Hepatocyte (in vitro differentiated cells): Measurements from ENCODE around the gene RAB1B. TPM values are rescaled to one million over a fixed set of nuclear protein-coding genes. Genes with fewer than 3 reads are reported as not detected.

ENCODE experiments used
- DNase-seq: peaks from one replicate; pipeline ENCODE4 v3.0.0-alpha.2; 2016; ENCODE audit warnings: low spot score
- H2AFZ ChIP-seq: fragments of 200-600 bp; sonication (generic); 2 replicates; pipeline ENCODE4 v1.6.0; 2016; ENCODE audit warnings: antibody characterized with exemption, mild to moderate bottlenecking
- H3K27ac ChIP-seq: fragments of 200-600 bp; sonication (generic); 2 replicates; pipeline ENCODE4 v1.5.1; 2016; ENCODE audit warnings: mild to moderate bottlenecking
- H3K27me3 ChIP-seq: fragments of 200-600 bp; sonication (generic); 2 replicates; pipeline ENCODE4 v1.6.1; 2016
- H3K36me3 ChIP-seq: fragments of 200-600 bp; sonication (generic); replicated peaks from 2 replicates; pipeline ENCODE4 v1.5.1; 2016; ENCODE audit warnings: low read depth; ENCODE audit not compliant: insufficient read depth
- H3K4me1 ChIP-seq: fragments of 200-600 bp; sonication (generic); 2 replicates; pipeline ENCODE4 v1.5.1; 2016; ENCODE audit warnings: mild to moderate bottlenecking, moderate library complexity; ENCODE audit not compliant: insufficient read depth
- H3K4me2 ChIP-seq: fragments of 200-600 bp; sonication (generic); 2 replicates; pipeline ENCODE4 v1.6.0; 2016
- H3K4me3 ChIP-seq: fragments of 200-600 bp; sonication (generic); 2 replicates; pipeline ENCODE4 v1.5.1; 2016; ENCODE audit warnings: mild to moderate bottlenecking
- H3K79me2 ChIP-seq: fragments of 200-600 bp; sonication (generic); 2 replicates; pipeline ENCODE4 v1.6.0; 2017; ENCODE audit warnings: mild to moderate bottlenecking
- H3K9me2 ChIP-seq: fragments of 200-600 bp; sonication (generic); replicated peaks from 2 replicates; pipeline ENCODE4 v1.6.0; 2017; ENCODE audit warnings: mild to moderate bottlenecking; ENCODE audit not compliant: insufficient read depth
- H3K9me3 ChIP-seq: fragments of 200-600 bp; sonication (generic); 2 replicates; pipeline ENCODE4 v1.5.1; 2016; ENCODE audit warnings: low read depth, mild to moderate bottlenecking
- H4K20me1 ChIP-seq: fragments of 200-600 bp; sonication (generic); 2 replicates; pipeline ENCODE4 v1.6.0; 2016; ENCODE audit warnings: mild to moderate bottlenecking; ENCODE audit not compliant: insufficient read depth, poor library complexity, severe bottlenecking
- EZH2 ChIP-seq: fragments of 200-600 bp; sonication (generic); IDR thresholded peaks from 2 replicates; pipeline ENCODE4 v1.6.1; 2016; ENCODE audit warnings: antibody characterized with exemption, mild to moderate bottlenecking, borderline replicate concordance
- EZH2phosphoT487 ChIP-seq: fragments of 200-600 bp; sonication (generic); IDR thresholded peaks from one replicate; pipeline ENCODE4 v1.6.1; 2018; ENCODE audit warnings: antibody characterized with exemption, mild to moderate bottlenecking, low read depth, moderate library complexity; ENCODE audit not compliant: unreplicated experiment, severe bottlenecking
- WGBS: methylation state at CpG from one replicate; pipeline ENCODE4 v1.1.6; 2016; ENCODE audit warnings: low lambda C conversion rate; ENCODE audit errors: missing lambda C conversion rate; 5-methylcytosine and 5-hydroxymethylcytosine counted together
- polyA plus RNA-seq: library from polyadenylated mRNA; unstranded; fragments of >200 nt; fragmentation: Nextera tagmentation; extraction: Ambion mirVana; gene quantifications from 2 replicates; pipeline ENCODE4 v1.2.1, GENCODE V29; 2016
- total RNA-seq: library from RNA; depleted of rRNA; stranded (reverse); fragments of >200 nt; gene quantifications from 2 replicates; pipeline ENCODE4 v1.2.3, GENCODE V29; 2014
- TF ChIP-seq, protein P1 (sequence below): fragments of 200-600 bp; sonication (generic); IDR thresholded peaks from 2 replicates; pipeline ENCODE4 v1.5.1; 2016; ENCODE audit warnings: antibody characterized with exemption, mild to moderate bottlenecking; ENCODE audit not compliant: poor library complexity

Gene RAB1B
- total and polyA plus RNA-seq, 2 experiments from 2014 or later: 19.9 to 88.4 TPM

GRCh38 chr11:66242095-66242765 is 26.2 kb upstream of the RAB1B start:
- no peaks in the 10 kb centered on the region for H3K36me3 ChIP-seq
- H3K4me3 ChIP-seq: no peak overlapping the region
- WGBS: 96% methylated on average over 14 of the region's 14 CpGs
- H2AFZ ChIP-seq: no peak overlapping the region
- H3K9me3 ChIP-seq: no peaks in the 10 kb centered on the region
- no peak for TF ChIP-seq EZH2phosphoT487
- no peak for TF ChIP-seq EZH2
- TF ChIP-seq, protein P1, sequence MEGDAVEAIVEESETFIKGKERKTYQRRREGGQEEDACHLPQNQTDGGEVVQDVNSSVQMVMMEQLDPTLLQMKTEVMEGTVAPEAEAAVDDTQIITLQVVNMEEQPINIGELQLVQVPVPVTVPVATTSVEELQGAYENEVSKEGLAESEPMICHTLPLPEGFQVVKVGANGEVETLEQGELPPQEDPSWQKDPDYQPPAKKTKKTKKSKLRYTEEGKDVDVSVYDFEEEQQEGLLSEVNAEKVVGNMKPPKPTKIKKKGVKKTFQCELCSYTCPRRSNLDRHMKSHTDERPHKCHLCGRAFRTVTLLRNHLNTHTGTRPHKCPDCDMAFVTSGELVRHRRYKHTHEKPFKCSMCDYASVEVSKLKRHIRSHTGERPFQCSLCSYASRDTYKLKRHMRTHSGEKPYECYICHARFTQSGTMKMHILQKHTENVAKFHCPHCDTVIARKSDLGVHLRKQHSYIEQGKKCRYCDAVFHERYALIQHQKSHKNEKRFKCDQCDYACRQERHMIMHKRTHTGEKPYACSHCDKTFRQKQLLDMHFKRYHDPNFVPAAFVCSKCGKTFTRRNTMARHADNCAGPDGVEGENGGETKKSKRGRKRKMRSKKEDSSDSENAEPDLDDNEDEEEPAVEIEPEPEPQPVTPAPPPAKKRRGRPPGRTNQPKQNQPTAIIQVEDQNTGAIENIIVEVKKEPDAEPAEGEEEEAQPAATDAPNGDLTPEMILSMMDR: no peak
- no peaks in the 10 kb centered on the region for H4K20me1 ChIP-seq
- no peaks in the 10 kb centered on the region for H3K27me3 ChIP-seq
- H3K9me2 ChIP-seq: no peaks in the 10 kb centered on the region
- no peak overlapping the region for H3K27ac ChIP-seq
- H3K79me2 ChIP-seq: no peaks in the 10 kb centered on the region
- no peak overlapping the region for H3K4me2 ChIP-seq
- no peak for DNase-seq
- no peaks in the 10 kb centered on the region for H3K4me1 ChIP-seq

- 92% methylated on average over 10 of the region's 13 CpGs for WGBS
- Histone ChIP-seq H4K20me1 (no peaks in the 10 kb centered on the region), H3K9me2 (no peaks in the 10 kb centered on the region), H3K4me2 (no peak overlapping the region), H2AFZ (no peak overlapping the region), H3K36me3 (no peaks in the 10 kb centered on the region), H3K9me3 (no peaks in the 10 kb centered on the region), H3K79me2 (no peaks in the 10 kb centered on the region), H3K27ac (no peak overlapping the region), H3K4me3 (no peak overlapping the region), H3K4me1 (no peaks in the 10 kb centered on the region), H3K27me3 (no peaks in the 10 kb centered on the region)
- TF ChIP-seq EZH2phosphoT487: no peak
- TF ChIP-seq, protein P1: no peak
- no peak for TF ChIP-seq EZH2
- DNase-seq: no peak
Measured at GRCh38 chr11:66243782-66244535, 24.5 kb upstream of the RAB1B start.

DNA sequence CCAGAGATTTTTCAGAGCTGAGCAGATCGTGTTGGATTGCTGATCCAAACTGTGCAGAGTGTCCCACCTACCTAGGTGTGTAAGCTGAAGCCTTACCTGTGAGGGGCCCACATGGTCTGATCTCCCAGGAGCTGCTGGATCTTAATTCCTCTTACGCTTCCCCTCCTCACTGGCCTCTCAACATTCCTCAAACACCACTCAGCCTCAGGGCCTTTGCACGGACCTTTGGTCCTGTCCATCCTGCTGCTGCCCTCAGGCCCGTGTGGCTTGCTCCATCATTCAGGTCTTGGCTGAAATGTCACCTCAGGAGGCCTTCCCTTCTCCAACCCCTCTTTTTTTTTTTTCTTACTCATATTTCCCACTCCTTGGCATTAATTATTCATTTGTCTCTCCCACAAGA is 21.1 kb upstream of the RAB1B start:
- TF ChIP-seq EZH2 (no peak), EZH2phosphoT487 (no peak)
- TF ChIP-seq, protein P1: no peak
- H3K4me2 ChIP-seq: no peak overlapping the region
- DNase-seq: no peak

More for the DNA sequence above, 21.1 kb upstream of the RAB1B start:
- no peaks in the 10 kb centered on the region for H3K9me2 ChIP-seq
- H2AFZ ChIP-seq: no peak overlapping the region
- H3K9me3 ChIP-seq: no peaks in the 10 kb centered on the region
- 94% methylated on average over 4 of the region's 4 CpGs for WGBS
- H3K27me3 ChIP-seq: no peaks in the 10 kb centered on the region
- no peaks in the 10 kb centered on the region for H3K4me1 ChIP-seq
- no peaks in the 10 kb centered on the region for H4K20me1 ChIP-seq
- no peaks in the 10 kb centered on the region for H3K79me2 ChIP-seq
- no peaks in the 10 kb centered on the region for H3K36me3 ChIP-seq
- no peak overlapping the region for H3K27ac ChIP-seq
- H3K4me3 ChIP-seq: no peak overlapping the region
